GM23338 (cell line): Measurements from ENCODE around the gene TMEM185B.

Source experiments
- CTCF ChIP-seq, 2 experiments: fragments of 200-600 bp in 1 of 2; sonication (generic) in 1 of 2; conservative IDR thresholded peaks; 2 replicates each; pipeline versions ENCODE4 v1.5.1 to v1.6.1; 2016 to 2017; ENCODE audit warnings: antibody characterized with exemption in 2 of 2, low read depth in 2 of 2, mild to moderate bottlenecking in 2 of 2, moderate library complexity in 1 of 2
- EZH2 ChIP-seq: fragments of 200-600 bp; sonication (generic); IDR thresholded peaks from one replicate; pipeline ENCODE4 v1.8.0; 2017; ENCODE audit warnings: antibody characterized with exemption, mild to moderate bottlenecking, low read depth; ENCODE audit not compliant: unreplicated experiment
- EZH2phosphoT487 ChIP-seq: fragments of 200-600 bp; sonication (generic); IDR thresholded peaks from one replicate; pipeline ENCODE4 v1.8.1; 2018; ENCODE audit warnings: antibody characterized with exemption; ENCODE audit not compliant: unreplicated experiment
- TF ChIP-seq, protein P1 (sequence below): IDR thresholded peaks from 2 replicates; pipeline ENCODE4 v1.6.1; 2016; ENCODE audit warnings: antibody characterized with exemption

DNA sequence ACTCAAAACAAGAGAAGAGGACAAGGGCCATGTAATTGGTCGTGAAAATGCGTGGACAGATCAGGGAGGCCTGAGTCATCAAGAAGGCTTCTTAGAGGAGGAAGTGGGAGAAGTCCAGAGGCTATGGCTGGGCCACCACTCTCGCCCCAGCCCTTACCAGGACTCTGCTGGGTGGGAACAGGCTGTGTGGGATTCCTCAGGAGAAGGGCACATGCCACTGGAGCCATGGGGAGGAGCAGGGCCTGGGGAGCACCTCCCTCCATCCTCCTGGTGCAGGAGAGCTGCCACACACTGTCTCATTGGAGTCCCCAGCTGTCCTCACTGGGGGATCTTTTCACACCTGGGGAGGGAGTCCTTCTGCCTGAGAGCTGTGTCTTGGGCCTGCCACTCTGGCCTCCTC, 20.0 kb upstream of the TMEM185B start:
- TF ChIP-seq CTCF (conservative IDR thresholded peaks at IDR 0.05; ENCODE audit: low read depth in 2 of 2) = no peak
- TF ChIP-seq EZH2 = no peak
- no peak for TF ChIP-seq EZH2phosphoT487
- TF ChIP-seq, protein P1, sequence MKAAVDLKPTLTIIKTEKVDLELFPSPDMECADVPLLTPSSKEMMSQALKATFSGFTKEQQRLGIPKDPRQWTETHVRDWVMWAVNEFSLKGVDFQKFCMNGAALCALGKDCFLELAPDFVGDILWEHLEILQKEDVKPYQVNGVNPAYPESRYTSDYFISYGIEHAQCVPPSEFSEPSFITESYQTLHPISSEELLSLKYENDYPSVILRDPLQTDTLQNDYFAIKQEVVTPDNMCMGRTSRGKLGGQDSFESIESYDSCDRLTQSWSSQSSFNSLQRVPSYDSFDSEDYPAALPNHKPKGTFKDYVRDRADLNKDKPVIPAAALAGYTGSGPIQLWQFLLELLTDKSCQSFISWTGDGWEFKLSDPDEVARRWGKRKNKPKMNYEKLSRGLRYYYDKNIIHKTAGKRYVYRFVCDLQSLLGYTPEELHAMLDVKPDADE = no peak
